WTC11 (cell line): Measurements from ENCODE around the gene DMRTB1. TPM values are rescaled to one million over a fixed set of nuclear protein-coding genes. Genes with fewer than 3 reads are reported as not detected.

Source experiments
- ATAC-seq: fragments of 200-7000 bp; cut with Tn5 transposase; 2 replicates; pipeline ENCODE4 v1.10.0; 2021; ENCODE audit warnings: mild to moderate bottlenecking, moderate library complexity
- CTCF ChIA-PET: fragments of 300-600 bp; sonication (Branson Sonifier 250); formaldehyde crosslinking; loops from one replicate; lab custom pipeline; 2021; ENCODE audit warnings: antibody characterized with exemption; lab: Charles Lee
- POLR2A ChIA-PET: fragments of 350-600 bp; sonication (Branson Sonifier 250); formaldehyde crosslinking; loops from one replicate; lab custom pipeline; 2021; ENCODE audit warnings: antibody characterized with exemption; lab: Charles Lee
- DNase-seq: peaks from one replicate; pipeline ENCODE4 v3.0.0; 2021; ENCODE audit warnings: low spot score
- H3K27ac Mint-ChIP-seq: 2 replicates; pipeline ENCODE4 v1.8.0; 2021; ENCODE audit warnings: mixed read lengths
- H3K27me3 Mint-ChIP-seq: 2 replicates; pipeline ENCODE4 v1.8.0; 2021; ENCODE audit warnings: low read depth, mild to moderate bottlenecking, moderate library complexity, mixed read lengths
- H3K36me3 Mint-ChIP-seq: 2 replicates; pipeline ENCODE4 v1.8.0; 2021; ENCODE audit warnings: mixed read lengths
- H3K4me1 Mint-ChIP-seq: 2 replicates; pipeline ENCODE4 v1.8.0; 2022; ENCODE audit warnings: mixed read lengths
- H3K4me3 Mint-ChIP-seq: 2 replicates; pipeline ENCODE4 v1.8.0; 2021; ENCODE audit warnings: mild to moderate bottlenecking, moderate library complexity, mixed read lengths
- H3K9me3 Mint-ChIP-seq: 2 replicates; pipeline ENCODE4 v1.8.0; 2021; ENCODE audit warnings: mixed read lengths
- ATF1 ChIP-seq: sonication (generic); formaldehyde crosslinking; IDR thresholded peaks from 2 replicates; pipeline ENCODE4 v1.8.1; 2023; ENCODE audit warnings: mild to moderate bottlenecking, moderate library complexity, missing genetic modification reagents
- ELF4 ChIP-seq: sonication (generic); formaldehyde crosslinking; IDR thresholded peaks from 2 replicates; pipeline ENCODE4 v1.8.1; 2022; ENCODE audit warnings: low read depth, mild to moderate bottlenecking, moderate library complexity, missing genetic modification reagents
- ESRRA ChIP-seq: sonication (generic); formaldehyde crosslinking; IDR thresholded peaks from 2 replicates; pipeline ENCODE4 v1.8.1; 2022; ENCODE audit warnings: mild to moderate bottlenecking, missing genetic modification reagents, borderline replicate concordance
- FOXJ3 ChIP-seq: sonication (generic); formaldehyde crosslinking; IDR thresholded peaks from 2 replicates; pipeline ENCODE4 v1.9.0; 2021; ENCODE audit warnings: missing genetic modification reagents, mild to moderate bottlenecking, borderline replicate concordance
- IRF2 ChIP-seq: sonication (generic); formaldehyde crosslinking; IDR thresholded peaks from 2 replicates; pipeline ENCODE4 v1.8.0; 2022; ENCODE audit warnings: low read depth, missing genetic modification reagents, borderline replicate concordance
- KAT7 ChIP-seq: sonication (generic); formaldehyde crosslinking; IDR thresholded peaks from 2 replicates; pipeline ENCODE4 v1.8.1; 2023; ENCODE audit warnings: missing genetic modification reagents, mild to moderate bottlenecking, borderline replicate concordance
- MYBL2 ChIP-seq: sonication (generic); formaldehyde crosslinking; IDR thresholded peaks from 2 replicates; pipeline ENCODE4 v1.8.1; 2023; ENCODE audit warnings: mild to moderate bottlenecking, moderate library complexity, missing genetic modification reagents
- NFE2L1 ChIP-seq: sonication (generic); formaldehyde crosslinking; IDR thresholded peaks from 2 replicates; pipeline ENCODE4 v1.8.1; 2023; ENCODE audit warnings: missing genetic modification reagents
- NR1H2 ChIP-seq: sonication (generic); formaldehyde crosslinking; IDR thresholded peaks from 2 replicates; pipeline ENCODE4 v1.9.0; 2021; ENCODE audit warnings: mild to moderate bottlenecking, moderate library complexity, missing genetic modification reagents
- TEAD1 ChIP-seq: sonication (generic); formaldehyde crosslinking; IDR thresholded peaks from 2 replicates; pipeline ENCODE4 v1.8.0; 2022; ENCODE audit warnings: mild to moderate bottlenecking, missing genetic modification reagents
- ZNF138 ChIP-seq: sonication (generic); formaldehyde crosslinking; conservative IDR thresholded peaks from 2 replicates; pipeline ENCODE4 v1.8.1; 2022; ENCODE audit warnings: mild to moderate bottlenecking, moderate library complexity, missing genetic modification reagents
- ZNF219 ChIP-seq: sonication (generic); formaldehyde crosslinking; IDR thresholded peaks from 2 replicates; pipeline ENCODE4 v1.8.0; 2023; ENCODE audit warnings: missing genetic modification reagents, mild to moderate bottlenecking, borderline replicate concordance
- ZNF317 ChIP-seq: sonication (generic); formaldehyde crosslinking; IDR thresholded peaks from 2 replicates; pipeline ENCODE4 v1.8.1; 2023; ENCODE audit warnings: low read depth, mild to moderate bottlenecking, moderate library complexity, missing genetic modification reagents, borderline replicate concordance
- ZNF396 ChIP-seq: fragments of 250-450 bp; sonication (Bioruptor Pico); IDR thresholded peaks from 2 replicates; pipeline ENCODE4 v1.8.0; 2021; ENCODE audit warnings: mild to moderate bottlenecking, moderate library complexity, borderline replicate concordance
- ZNF423 ChIP-seq: fragments of 250-450 bp; sonication (Bioruptor Pico); IDR thresholded peaks from 2 replicates; pipeline ENCODE4 v2.1.2; 2022; ENCODE audit warnings: mild to moderate bottlenecking, moderate library complexity
- ZNF671 ChIP-seq: fragments of 250-450 bp; sonication (Bioruptor Pico); IDR thresholded peaks from 2 replicates; pipeline ENCODE4 v1.8.0; 2021; ENCODE audit warnings: mild to moderate bottlenecking
- ZSCAN18 ChIP-seq: fragments of 250-450 bp; sonication (Bioruptor Pico); IDR thresholded peaks from 2 replicates; pipeline ENCODE4 v2.1.2; 2022; ENCODE audit warnings: mild to moderate bottlenecking, moderate library complexity
- total RNA-seq: library from RNA; stranded (reverse); gene quantifications from 3 replicates; pipeline ENCODE4 v1.2.3, GENCODE V29; 2021
- TF ChIP-seq, protein P1 (sequence below): fragments of 250-450 bp; sonication (Bioruptor Pico); IDR thresholded peaks from 2 replicates; pipeline ENCODE4 v1.8.0; 2021; ENCODE audit warnings: mild to moderate bottlenecking
- TF ChIP-seq, protein P2 (sequence below): sonication (generic); formaldehyde crosslinking; IDR thresholded peaks from 2 replicates; pipeline ENCODE4 v1.8.1; 2022; ENCODE audit warnings: mild to moderate bottlenecking, moderate library complexity, missing genetic modification reagents
- TF ChIP-seq, protein P3 (sequence below): sonication (generic); formaldehyde crosslinking; IDR thresholded peaks from 2 replicates; pipeline ENCODE4 v1.8.0; 2022; ENCODE audit warnings: mild to moderate bottlenecking, missing genetic modification reagents
- TF ChIP-seq, protein P4 (sequence below): sonication (generic); formaldehyde crosslinking; IDR thresholded peaks from 2 replicates; pipeline ENCODE4 v1.8.1; 2023; ENCODE audit warnings: mild to moderate bottlenecking, missing genetic modification reagents
- TF ChIP-seq, protein P5 (sequence below): sonication (generic); formaldehyde crosslinking; IDR thresholded peaks from 2 replicates; pipeline ENCODE4 v1.8.1; 2022; ENCODE audit warnings: missing genetic modification reagents, borderline replicate concordance

The DMRTB1 gene
- total RNA-seq, 1 experiment from 2014 or later: 0.17 TPM

DNA sequence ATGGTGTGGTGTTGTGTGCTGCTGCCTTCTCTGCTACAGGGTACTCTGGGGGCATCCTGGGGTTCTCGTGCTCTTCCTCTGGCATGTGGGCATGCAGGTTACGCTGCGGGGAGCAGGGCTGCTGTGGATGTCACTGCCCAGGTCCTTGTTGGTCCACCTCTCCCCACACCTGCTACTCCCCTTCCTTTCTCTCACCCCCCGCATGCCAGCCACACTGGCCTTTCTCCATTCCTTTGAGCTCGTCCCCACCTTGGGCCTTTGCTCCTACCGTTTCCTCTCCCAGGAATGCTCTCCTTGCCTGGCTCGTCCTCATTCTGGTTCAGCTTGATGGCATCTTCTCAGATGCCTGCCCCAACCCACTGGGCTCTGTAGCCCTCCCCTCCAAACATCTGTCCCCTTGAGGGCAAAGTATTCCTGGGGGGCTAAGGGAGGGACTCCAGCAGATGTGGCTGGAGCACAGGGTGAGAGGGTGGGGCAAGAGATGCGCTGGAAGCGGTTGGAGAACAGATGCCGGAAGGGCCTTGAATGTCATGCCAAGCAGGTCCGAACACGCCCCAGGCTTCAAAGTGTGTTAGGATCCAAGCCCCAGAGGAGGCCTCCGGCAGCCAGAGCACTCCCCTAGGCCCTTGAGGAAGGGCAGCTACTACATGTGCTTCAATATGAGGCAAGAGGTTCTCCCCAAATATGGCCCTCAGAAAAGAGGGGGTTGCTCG is 23.4 kb downstream of the DMRTB1 start:
- Mint-ChIP-seq H3K36me3 (no peaks in the 10 kb centered on the region), H3K27ac (no peak overlapping the region), H3K4me1 (peaks cover 14% of the 10 kb centered on the region), H3K4me3 (no peak overlapping the region), H3K9me3 (0 out of 2 replicates have a peak, but pooled peaks cover 3% of the 10 kb centered on the region), H3K27me3 (peaks cover 4% of the 10 kb centered on the region; the same call in 1 of the 2 replicates)
- CTCF ChIA-PET: interaction anchor here (1.4 to 8.7 kb wide), 4 partner anchors 34 to 111 kb away, joined by 3 to 192 read pairs (median 16); no protein-coding TSS in a partner anchor
- POLR2A ChIA-PET: no interaction called here
- no peak for DNase-seq
- ATAC-seq: no peak
- TF ChIP-seq ZSCAN18 (CRISPR knock-in tag) (no peak), NFE2L1 (CRISPR knock-in tag) (no peak), KAT7 (no peak), ZNF423 (no peak), ZNF138 (CRISPR knock-in tag) (no peak), ELF4 (CRISPR knock-in tag) (no peak), TEAD1 (CRISPR knock-in tag) (no peak), ZNF396 (CRISPR knock-in tag) (no peak), FOXJ3 (no peak), IRF2 (CRISPR knock-in tag) (no peak), MYBL2 (no peak), ZNF317 (CRISPR knock-in tag) (no peak), ESRRA (CRISPR knock-in tag) (no peak), NR1H2 (CRISPR knock-in tag) (no peak), ZNF671 (no peak)
- TF ChIP-seq, protein P1, sequence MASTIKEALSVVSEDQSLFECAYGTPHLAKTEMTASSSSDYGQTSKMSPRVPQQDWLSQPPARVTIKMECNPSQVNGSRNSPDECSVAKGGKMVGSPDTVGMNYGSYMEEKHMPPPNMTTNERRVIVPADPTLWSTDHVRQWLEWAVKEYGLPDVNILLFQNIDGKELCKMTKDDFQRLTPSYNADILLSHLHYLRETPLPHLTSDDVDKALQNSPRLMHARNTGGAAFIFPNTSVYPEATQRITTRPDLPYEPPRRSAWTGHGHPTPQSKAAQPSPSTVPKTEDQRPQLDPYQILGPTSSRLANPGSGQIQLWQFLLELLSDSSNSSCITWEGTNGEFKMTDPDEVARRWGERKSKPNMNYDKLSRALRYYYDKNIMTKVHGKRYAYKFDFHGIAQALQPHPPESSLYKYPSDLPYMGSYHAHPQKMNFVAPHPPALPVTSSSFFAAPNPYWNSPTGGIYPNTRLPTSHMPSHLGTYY (CRISPR knock-in tag): no peak
- TF ChIP-seq, protein P2, sequence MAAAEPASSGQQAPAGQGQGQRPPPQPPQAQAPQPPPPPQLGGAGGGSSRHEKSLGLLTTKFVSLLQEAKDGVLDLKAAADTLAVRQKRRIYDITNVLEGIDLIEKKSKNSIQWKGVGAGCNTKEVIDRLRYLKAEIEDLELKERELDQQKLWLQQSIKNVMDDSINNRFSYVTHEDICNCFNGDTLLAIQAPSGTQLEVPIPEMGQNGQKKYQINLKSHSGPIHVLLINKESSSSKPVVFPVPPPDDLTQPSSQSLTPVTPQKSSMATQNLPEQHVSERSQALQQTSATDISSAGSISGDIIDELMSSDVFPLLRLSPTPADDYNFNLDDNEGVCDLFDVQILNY (CRISPR knock-in tag): no peak
- TF ChIP-seq, protein P3, sequence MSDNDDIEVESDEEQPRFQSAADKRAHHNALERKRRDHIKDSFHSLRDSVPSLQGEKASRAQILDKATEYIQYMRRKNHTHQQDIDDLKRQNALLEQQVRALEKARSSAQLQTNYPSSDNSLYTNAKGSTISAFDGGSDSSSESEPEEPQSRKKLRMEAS (CRISPR knock-in tag): no peak
- TF ChIP-seq, protein P4, sequence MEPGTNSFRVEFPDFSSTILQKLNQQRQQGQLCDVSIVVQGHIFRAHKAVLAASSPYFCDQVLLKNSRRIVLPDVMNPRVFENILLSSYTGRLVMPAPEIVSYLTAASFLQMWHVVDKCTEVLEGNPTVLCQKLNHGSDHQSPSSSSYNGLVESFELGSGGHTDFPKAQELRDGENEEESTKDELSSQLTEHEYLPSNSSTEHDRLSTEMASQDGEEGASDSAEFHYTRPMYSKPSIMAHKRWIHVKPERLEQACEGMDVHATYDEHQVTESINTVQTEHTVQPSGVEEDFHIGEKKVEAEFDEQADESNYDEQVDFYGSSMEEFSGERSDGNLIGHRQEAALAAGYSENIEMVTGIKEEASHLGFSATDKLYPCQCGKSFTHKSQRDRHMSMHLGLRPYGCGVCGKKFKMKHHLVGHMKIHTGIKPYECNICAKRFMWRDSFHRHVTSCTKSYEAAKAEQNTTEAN: no peak

DNA sequence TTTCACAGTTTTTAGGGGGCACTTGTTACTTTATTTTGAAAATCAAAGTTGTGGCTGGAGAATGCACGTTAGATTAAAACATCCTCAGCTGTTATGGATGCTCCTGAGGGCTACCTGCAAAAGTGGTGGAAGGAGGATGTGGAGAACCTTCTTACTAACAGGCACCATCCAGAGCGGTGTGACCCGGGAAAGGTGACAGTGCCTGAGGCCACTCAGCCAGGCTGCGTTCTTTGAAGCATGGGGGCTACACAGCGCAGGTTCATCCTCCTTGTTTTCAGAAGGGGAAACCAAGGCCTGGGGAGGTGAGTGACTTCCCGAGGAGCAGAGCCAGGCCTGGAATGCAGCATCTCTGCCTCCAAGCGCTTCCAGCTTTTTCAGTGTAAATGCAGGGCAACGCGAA is 24.0 kb downstream of the DMRTB1 start:
- no peak for TF ChIP-seq NFE2L1 (CRISPR knock-in tag)
- no peak for TF ChIP-seq ELF4 (CRISPR knock-in tag)
- no peak for TF ChIP-seq ZNF219 (CRISPR knock-in tag)
- TF ChIP-seq ZNF423: no peak
- TF ChIP-seq ATF1 (CRISPR knock-in tag): no peak
- TF ChIP-seq, protein P5, sequence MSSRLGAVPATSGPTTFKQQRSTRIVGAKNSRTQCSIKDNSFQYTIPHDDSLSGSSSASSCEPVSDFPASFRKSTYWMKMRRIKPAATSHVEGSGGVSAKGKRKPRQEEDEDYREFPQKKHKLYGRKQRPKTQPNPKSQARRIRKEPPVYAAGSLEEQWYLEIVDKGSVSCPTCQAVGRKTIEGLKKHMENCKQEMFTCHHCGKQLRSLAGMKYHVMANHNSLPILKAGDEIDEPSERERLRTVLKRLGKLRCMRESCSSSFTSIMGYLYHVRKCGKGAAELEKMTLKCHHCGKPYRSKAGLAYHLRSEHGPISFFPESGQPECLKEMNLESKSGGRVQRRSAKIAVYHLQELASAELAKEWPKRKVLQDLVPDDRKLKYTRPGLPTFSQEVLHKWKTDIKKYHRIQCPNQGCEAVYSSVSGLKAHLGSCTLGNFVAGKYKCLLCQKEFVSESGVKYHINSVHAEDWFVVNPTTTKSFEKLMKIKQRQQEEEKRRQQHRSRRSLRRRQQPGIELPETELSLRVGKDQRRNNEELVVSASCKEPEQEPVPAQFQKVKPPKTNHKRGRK (CRISPR knock-in tag): no peak
- H3K27me3 Mint-ChIP-seq: peaks cover 4% of the 10 kb centered on the region; the same call in 1 of the 2 replicates
- ATAC-seq (no peak), DNase-seq (no peak)
- ChIA-PET CTCF (interaction anchor here (1.1 to 8.7 kb wide), 6 partner anchors 13 to 111 kb away, joined by 3 to 192 read pairs (median 4); no protein-coding TSS in a partner anchor), POLR2A (no interaction called here)
- peaks cover 14% of the 10 kb centered on the region for H3K4me1 Mint-ChIP-seq
- no peak overlapping the region for H3K4me3 Mint-ChIP-seq
- H3K9me3 Mint-ChIP-seq: 0 out of 2 replicates have a peak, but pooled peaks cover 3% of the 10 kb centered on the region
- no peak overlapping the region for H3K27ac Mint-ChIP-seq
- no peaks in the 10 kb centered on the region for H3K36me3 Mint-ChIP-seq
